ENCODE measurements around the gene SNRK. TPM values are rescaled to one million over a fixed set of nuclear protein-coding genes. Genes with fewer than 3 reads are reported as not detected.

SNRK gene
- polyA plus RNA-seq, 3 donors: 12.8 to 19.7 (median 16.1) TPM

GRCh38 chr3:43243590-43244587 lies 42.5 kb upstream of the SNRK start:
- no peak overlapping the region for H3K9ac ChIP-seq (ENCODE audit: insufficient read depth, low read length, poor library complexity, severe bottlenecking)
- H3K4me1 Mint-ChIP-seq: peaks cover 19% of the 10 kb centered on the region
- peak overlapping the region; percentile 16 for H2AFZ ChIP-seq (ENCODE audit: insufficient read depth, low read depth, low read length, poor library complexity, severe bottlenecking)
- no peak for DNase-seq
- H4K20me1 ChIP-seq (ENCODE audit: insufficient read depth, low read length): no peaks in the 10 kb centered on the region
- H3K4me1 ChIP-seq (ENCODE audit: control insufficient read depth in 1 of 2, insufficient read depth in 2 of 2, low read length in 2 of 2): peaks cover 6 to 9% of the 10 kb centered on the region in 2 donors
- H3K79me2 ChIP-seq (ENCODE audit: insufficient read depth, low read length): no peaks in the 10 kb centered on the region
- peaks cover 8 to 10% of the 10 kb centered on the region in 2 donors for H3K9me3 ChIP-seq (replicated peaks in 1 of 2; ENCODE audit: control insufficient read depth in 1 of 2, insufficient read depth in 1 of 2, low read length in 2 of 2)
- peaks cover 4 to 16% (median 8%) of the 10 kb centered on the region in 7 donors for H3K9me3 Mint-ChIP-seq
- no peaks in the 10 kb centered on the region for H3K27me3 ChIP-seq (ENCODE audit: control insufficient read depth in 2 of 2, insufficient read depth in 2 of 2, low read length in 2 of 2)
- no peak overlapping the region for H3K4me3 ChIP-seq (replicated peaks in 1 of 3; ENCODE audit: low read depth in 2 of 3, low read length in 3 of 3)
- H3K4me2 ChIP-seq (replicated peaks; ENCODE audit: extremely low read depth, low read length, poor library complexity, severe bottlenecking): no peak overlapping the region
- intact Hi-C loops (cut with micrococcal nuclease): no loop called here
- no peak overlapping the region for H3K27ac Mint-ChIP-seq
- 29% methylated on average over 3 of the region's 6 CpGs for WGBS (ENCODE audit: insufficient coverage)
- no peak overlapping the region for H3K27ac ChIP-seq (ENCODE audit: low read depth in 1 of 2, low read length in 2 of 2)
- H3K36me3 ChIP-seq (replicated peaks in 1 of 2; ENCODE audit: control insufficient read depth in 1 of 2, insufficient read depth in 2 of 2, low read length in 2 of 2): no peaks in the 10 kb centered on the region
- no peaks in the 10 kb centered on the region for H3K36me3 Mint-ChIP-seq
- peaks cover 0 to 3% (median 2%) of the 10 kb centered on the region in 3 donors for H3K27me3 Mint-ChIP-seq (ENCODE audit: low read depth in 3 of 3)
- TF ChIP-seq CTCF (IDR thresholded peaks at IDR 0.05): no peak
- H3K4me3 Mint-ChIP-seq: no peak overlapping the region

GRCh38 chr3:43244694-43245093 lies 41.6 kb upstream of the SNRK start:
- Mint-ChIP-seq H3K4me3 (no peak overlapping the region), H3K27me3 (ENCODE audit: low read depth in 3 of 3) (peaks cover 0 to 3% (median 3%) of the 10 kb centered on the region in 3 donors), H3K4me1 (peaks cover 19% of the 10 kb centered on the region), H3K27ac (no peak overlapping the region), H3K9me3 (peaks cover 4 to 16% (median 8%) of the 10 kb centered on the region in 7 donors), H3K36me3 (no peaks in the 10 kb centered on the region)
- intact Hi-C loops (cut with micrococcal nuclease): no loop called here
- H4K20me1 ChIP-seq (ENCODE audit: insufficient read depth, low read length): no peaks in the 10 kb centered on the region
- no peak for TF ChIP-seq CTCF (IDR thresholded peaks at IDR 0.05)
- no peaks in the 10 kb centered on the region for H3K36me3 ChIP-seq (replicated peaks in 1 of 2; ENCODE audit: control insufficient read depth in 1 of 2, insufficient read depth in 2 of 2, low read length in 2 of 2)
- H3K27me3 ChIP-seq (ENCODE audit: control insufficient read depth in 2 of 2, insufficient read depth in 2 of 2, low read length in 2 of 2): no peaks in the 10 kb centered on the region
- no peak for DNase-seq
- H3K4me3 ChIP-seq (replicated peaks in 1 of 3; ENCODE audit: low read depth in 2 of 3, low read length in 3 of 3): no peak overlapping the region
- peaks cover 6 to 9% of the 10 kb centered on the region in 2 donors for H3K4me1 ChIP-seq (ENCODE audit: control insufficient read depth in 1 of 2, insufficient read depth in 2 of 2, low read length in 2 of 2)
- H3K27ac ChIP-seq (ENCODE audit: low read depth in 1 of 2, low read length in 2 of 2): no peak overlapping the region
- H3K9ac ChIP-seq (ENCODE audit: insufficient read depth, low read length, poor library complexity, severe bottlenecking): no peak overlapping the region
- no peak overlapping the region for H2AFZ ChIP-seq (ENCODE audit: insufficient read depth, low read depth, low read length, poor library complexity, severe bottlenecking)
- peaks cover 8 to 10% of the 10 kb centered on the region in 2 donors for H3K9me3 ChIP-seq (replicated peaks in 1 of 2; ENCODE audit: control insufficient read depth in 1 of 2, insufficient read depth in 1 of 2, low read length in 2 of 2)
- H3K79me2 ChIP-seq (ENCODE audit: insufficient read depth, low read length): no peaks in the 10 kb centered on the region
- H3K4me2 ChIP-seq (replicated peaks; ENCODE audit: extremely low read depth, low read length, poor library complexity, severe bottlenecking): no peak overlapping the region

All from CD14-positive monocyte (primary cell).